ENCODE results near the gene THBS3. TPM values are rescaled to one million over a fixed set of nuclear protein-coding genes. Genes with fewer than 3 reads are reported as not detected.
"Not testable (repeated sequence)": the region's sequence is repeated elsewhere in the genome, so short reads cannot be mapped to it uniquely, and the experiment has no call there.

The THBS3 gene
- total RNA-seq, 1 donor from 2014 or later, result 40.3 TPM

GRCh38 chr1:155193275-155193990, 14.3 kb downstream of the THBS3 start:
- intact Hi-C loops (cut with DNase I), result loop anchor here (1.0 to 5.0 kb wide), 3 partner anchors 15 to 129 kb away; partner anchors contain the start of genes MTX1 and RUSC1
- Histone ChIP-seq H3K27ac (peak overlapping the region; percentile 84 to 87), H3K4me3 (peak overlapping the region; percentile 59 to 69), H3K36me3 (peaks cover 0 to 17% of the 10 kb centered on the region in 2 donors), H3K27me3 (no peaks in the 10 kb centered on the region), H3K9me3 (no peaks in the 10 kb centered on the region), H3K4me1 (peaks cover 19 to 20% of the 10 kb centered on the region in 2 donors)
- TF ChIP-seq, protein P1, sequence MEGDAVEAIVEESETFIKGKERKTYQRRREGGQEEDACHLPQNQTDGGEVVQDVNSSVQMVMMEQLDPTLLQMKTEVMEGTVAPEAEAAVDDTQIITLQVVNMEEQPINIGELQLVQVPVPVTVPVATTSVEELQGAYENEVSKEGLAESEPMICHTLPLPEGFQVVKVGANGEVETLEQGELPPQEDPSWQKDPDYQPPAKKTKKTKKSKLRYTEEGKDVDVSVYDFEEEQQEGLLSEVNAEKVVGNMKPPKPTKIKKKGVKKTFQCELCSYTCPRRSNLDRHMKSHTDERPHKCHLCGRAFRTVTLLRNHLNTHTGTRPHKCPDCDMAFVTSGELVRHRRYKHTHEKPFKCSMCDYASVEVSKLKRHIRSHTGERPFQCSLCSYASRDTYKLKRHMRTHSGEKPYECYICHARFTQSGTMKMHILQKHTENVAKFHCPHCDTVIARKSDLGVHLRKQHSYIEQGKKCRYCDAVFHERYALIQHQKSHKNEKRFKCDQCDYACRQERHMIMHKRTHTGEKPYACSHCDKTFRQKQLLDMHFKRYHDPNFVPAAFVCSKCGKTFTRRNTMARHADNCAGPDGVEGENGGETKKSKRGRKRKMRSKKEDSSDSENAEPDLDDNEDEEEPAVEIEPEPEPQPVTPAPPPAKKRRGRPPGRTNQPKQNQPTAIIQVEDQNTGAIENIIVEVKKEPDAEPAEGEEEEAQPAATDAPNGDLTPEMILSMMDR (IDR thresholded peaks at IDR 0.05), result peak; percentile 96 to 99 (median 98)
- DNase-seq (ENCODE audit: low spot score in 2 of 2), result peak; percentile 61 to 94

DNA sequence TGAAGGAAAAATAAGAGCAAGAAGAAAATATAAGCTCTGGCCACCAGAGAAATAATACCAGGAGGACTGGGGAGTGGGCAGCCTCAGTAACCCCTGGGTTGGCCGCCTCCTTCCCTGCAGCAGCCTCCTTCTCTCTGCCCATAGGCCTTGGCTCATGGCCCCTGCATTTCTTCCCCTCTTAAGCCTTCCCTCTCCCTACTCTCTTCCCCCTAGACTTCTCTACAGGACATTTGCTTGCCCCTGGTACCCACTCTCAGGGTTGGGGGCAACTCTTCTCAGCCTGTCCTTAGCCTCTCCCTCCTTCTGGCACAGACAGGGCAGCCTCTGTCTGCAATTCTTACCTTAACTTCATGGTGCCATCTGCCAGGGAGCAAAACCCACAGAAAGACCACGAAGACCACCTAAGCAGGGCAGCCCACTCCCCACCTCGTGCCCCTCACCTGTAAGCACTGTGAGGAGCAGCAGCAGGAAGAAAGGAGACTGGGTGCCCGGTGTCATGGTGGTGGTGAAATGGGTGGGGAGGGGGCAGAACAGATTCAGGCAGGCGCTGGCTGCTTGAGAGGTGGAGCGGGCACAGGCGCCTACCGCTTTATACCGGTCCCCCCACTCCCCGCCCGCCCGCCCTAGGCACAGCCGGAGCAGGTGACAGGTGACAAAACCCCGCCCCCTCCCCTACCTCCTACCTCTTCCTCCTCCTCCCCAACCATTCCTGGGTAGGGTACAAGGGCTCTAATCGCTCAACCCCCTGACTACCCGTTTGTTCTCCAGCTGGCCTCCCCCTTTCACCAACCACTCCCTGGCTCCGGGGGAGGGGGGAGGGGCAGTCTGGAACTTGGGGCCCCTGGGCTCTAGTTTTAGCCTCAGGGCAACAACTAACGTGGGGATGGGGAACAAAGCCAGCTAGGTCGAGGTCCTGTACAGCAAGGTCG, 15.1 kb downstream of the THBS3 start:
- TF ChIP-seq, protein P1 (IDR thresholded peaks at IDR 0.05), result no peak
- Histone ChIP-seq H3K27me3 (no peaks in the 10 kb centered on the region), H3K9me3 (no peaks in the 10 kb centered on the region), H3K4me1 (peaks cover 19 to 20% of the 10 kb centered on the region in 2 donors), H3K4me3 (peak overlapping the region; percentile 59 to 69), H3K36me3 (peaks cover 0 to 9% of the 10 kb centered on the region in 2 donors), H3K27ac (peak overlapping the region; percentile 84 to 87)
- intact Hi-C loops (cut with DNase I), result loop anchor here (1.0 to 5.0 kb wide), 3 partner anchors 16 to 130 kb away; partner anchors contain the start of genes MTX1 and RUSC1
- DNase-seq (ENCODE audit: low spot score in 2 of 2), result no peak

GRCh38 chr1:155191904-155192303, 15.8 kb downstream of the THBS3 start:
- peaks cover 19 to 20% of the 10 kb centered on the region in 2 donors for H3K4me1 ChIP-seq
- H3K4me3 ChIP-seq, result no peak overlapping the region
- no peak for DNase-seq (ENCODE audit: low spot score in 2 of 2)
- peak overlapping the region; percentile 84 to 87 for H3K27ac ChIP-seq
- no peaks in the 10 kb centered on the region for H3K27me3 ChIP-seq
- intact Hi-C loops (cut with DNase I), result loop anchor here (5.0 kb wide), 1 partner anchor 130 kb away; the partner anchor contains the start of gene RUSC1
- peaks cover 0 to 2% of the 10 kb centered on the region in 2 donors for H3K36me3 ChIP-seq
- H3K9me3 ChIP-seq, result no peaks in the 10 kb centered on the region
- TF ChIP-seq, protein P1 (IDR thresholded peaks at IDR 0.05), result no peak

- peaks cover 11 to 14% of the 10 kb centered on the region in 2 donors for H3K4me1 ChIP-seq
- intact Hi-C loops (cut with DNase I), result loop anchor here (5.0 kb wide), 1 partner anchor 132 kb away; the partner anchor contains the start of gene RUSC1
- not testable (repeated sequence) for H3K27me3 ChIP-seq; H3K9me3 ChIP-seq; H3K4me3 ChIP-seq; H3K36me3 ChIP-seq; H3K27ac ChIP-seq; DNase-seq (ENCODE audit: low spot score in 2 of 2)
These were observed 17.8 kb downstream of the THBS3 start for GRCh38 chr1:155189926-155190325.

DNA sequence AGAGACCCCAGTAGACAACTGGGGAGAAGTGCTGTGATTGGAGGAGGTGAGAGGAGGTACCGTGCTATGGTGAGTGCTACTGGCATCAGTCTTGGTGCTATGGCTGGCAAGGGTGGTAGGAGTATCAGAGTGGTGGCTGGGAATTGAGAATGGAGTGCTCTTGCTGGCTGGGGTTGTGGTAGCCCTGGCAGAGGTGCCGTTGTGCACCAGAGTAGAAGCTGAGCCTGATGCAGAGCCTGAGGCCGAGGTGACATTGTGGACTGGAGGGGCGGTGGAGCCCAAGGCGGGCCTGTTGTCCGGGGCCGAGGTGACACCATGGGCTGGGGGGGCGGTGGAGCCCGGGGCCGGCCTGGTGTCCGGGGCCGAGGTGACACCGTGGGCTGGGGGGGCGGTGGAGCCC, 19.4 kb downstream of the THBS3 start:
- H3K36me3 ChIP-seq, result no peaks in the 10 kb centered on the region
- no peak for DNase-seq (ENCODE audit: low spot score in 2 of 2)
- no peaks in the 10 kb centered on the region for H3K27me3 ChIP-seq
- H3K4me3 ChIP-seq, result no peak overlapping the region
- H3K27ac ChIP-seq, result no peak overlapping the region
- peaks cover 0 to 2% of the 10 kb centered on the region in 2 donors for H3K4me1 ChIP-seq
- TF ChIP-seq, protein P1 (IDR thresholded peaks at IDR 0.05), result no peak
- intact Hi-C loops (cut with DNase I), result no loop called here
- H3K9me3 ChIP-seq, result no peaks in the 10 kb centered on the region

All from ascending aorta (tissue), 2 donors.